HG02759 (cell line): Measurements from ENCODE around the gene SPACA7.

ENCODE experiments used
- ATAC-seq: cut with Tn5 transposase; IDR thresholded peaks from one replicate; pipeline ENCODE4 v1.9.1; 2021; ENCODE audit warnings: mild to moderate bottlenecking, moderate library complexity; ENCODE audit not compliant: unreplicated experiment

Gene SPACA7

GRCh38 chr13:112462408-112462807 lies 86.3 kb downstream of the SPACA7 start:
- no peak for ATAC-seq

- no peak for ATAC-seq
These were observed 88.6 kb downstream of the SPACA7 start for GRCh38 chr13:112464720-112465119.

GRCh38 chr13:112465251-112466131 lies 89.3 kb downstream of the SPACA7 start:
- no peak for ATAC-seq

- no peak for ATAC-seq
These were observed 90.2 kb downstream of the SPACA7 start for GRCh38 chr13:112466132-112467058.

GRCh38 chr13:112467236-112467635 lies 91.1 kb downstream of the SPACA7 start:
- no peak for ATAC-seq

GRCh38 chr13:112468069-112468468 lies 91.9 kb downstream of the SPACA7 start:
- no peak for ATAC-seq

- no peak for ATAC-seq
These were observed 93.1 kb downstream of the SPACA7 start for GRCh38 chr13:112469071-112469745.

DNA sequence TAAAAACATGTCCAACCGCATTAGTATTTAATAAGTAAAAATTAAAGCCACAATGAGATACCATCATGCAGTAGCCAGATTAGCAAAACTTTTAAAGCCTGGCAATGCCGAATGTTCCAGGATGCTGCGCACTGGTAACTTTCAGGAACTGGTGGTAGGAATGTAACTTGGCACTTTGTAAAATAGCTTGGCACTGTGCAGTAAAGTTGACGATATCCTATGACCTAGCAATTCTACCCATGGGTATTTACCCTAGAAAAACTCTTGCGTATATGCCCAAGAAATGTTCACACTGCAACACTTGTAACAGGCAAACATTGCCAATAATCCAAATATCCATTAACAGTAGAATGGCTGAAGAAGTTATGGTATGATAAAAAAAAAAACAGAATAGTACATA lies 97.7 kb downstream of the SPACA7 start:
- no peak for ATAC-seq

DNA sequence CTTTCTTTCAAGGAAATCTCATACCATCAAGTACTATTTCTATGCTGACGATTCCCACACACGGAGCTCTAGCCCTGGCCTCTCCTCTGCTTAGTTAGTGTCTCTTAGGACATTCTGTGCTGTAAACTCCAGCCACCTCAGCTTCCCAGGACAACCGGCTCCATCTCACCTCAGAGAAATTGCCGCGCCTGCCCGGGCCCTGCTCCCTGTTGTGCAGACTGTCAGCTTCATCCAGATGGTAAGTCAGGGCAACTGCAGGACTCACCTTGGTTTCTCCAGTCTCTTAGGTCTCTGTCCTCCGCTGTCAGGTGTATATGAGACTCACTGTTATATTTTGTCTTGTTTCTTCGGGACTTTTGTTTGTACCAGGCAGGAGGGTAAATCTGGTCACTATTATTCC lies 98.7 kb downstream of the SPACA7 start:
- ATAC-seq = no peak

- ATAC-seq = no peak
These were observed 99.7 kb downstream of the SPACA7 start for GRCh38 chr13:112475889-112476288.

DNA sequence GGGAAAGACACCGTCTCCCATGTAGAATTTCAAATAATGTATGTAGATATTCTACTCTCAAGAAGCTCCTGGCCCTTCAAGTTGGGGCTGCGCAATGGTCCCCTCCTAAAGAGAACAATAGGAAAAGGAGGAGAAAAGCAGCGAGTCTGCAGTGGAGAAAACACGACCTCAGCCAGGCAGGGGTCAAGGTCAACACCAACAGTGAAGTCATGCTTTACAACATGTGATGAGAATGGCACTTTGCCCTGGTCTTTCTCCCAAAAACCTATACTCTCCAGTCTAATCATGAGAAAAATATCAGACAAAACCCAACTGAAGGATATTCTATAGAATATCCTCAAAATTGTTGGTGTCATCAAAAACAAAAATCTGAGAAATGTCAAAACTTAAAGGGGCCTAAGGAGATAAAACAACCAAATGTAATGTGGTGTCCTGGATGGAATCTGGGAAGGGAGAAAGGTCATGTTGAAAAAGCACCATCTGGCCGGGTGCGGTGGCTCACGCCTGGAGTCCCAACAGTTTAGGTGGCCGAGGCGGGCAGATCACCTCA lies 101.0 kb downstream of the SPACA7 start:
- ATAC-seq = no peak

- ATAC-seq = no peak
These were observed 103.2 kb downstream of the SPACA7 start for GRCh38 chr13:112479389-112479788.

DNA sequence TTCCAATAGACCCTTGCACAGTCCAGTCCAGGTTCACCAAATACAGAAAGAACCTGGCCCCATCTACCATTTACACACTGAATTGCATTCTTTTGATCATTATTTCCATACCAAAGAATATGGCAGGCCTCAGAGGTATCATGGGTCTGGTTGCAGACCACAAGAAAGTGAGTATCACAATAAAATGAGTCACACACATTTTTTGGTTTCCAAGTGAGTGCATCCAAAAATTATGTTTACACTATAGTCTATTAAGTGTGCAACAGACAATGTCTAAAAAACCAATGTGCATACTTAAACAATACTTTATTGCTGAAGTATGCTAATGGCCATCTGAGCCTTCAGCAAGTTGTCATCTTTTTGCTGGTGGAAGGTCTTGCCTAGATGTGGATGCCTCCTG lies 105.3 kb downstream of the SPACA7 start:
- no peak for ATAC-seq

DNA sequence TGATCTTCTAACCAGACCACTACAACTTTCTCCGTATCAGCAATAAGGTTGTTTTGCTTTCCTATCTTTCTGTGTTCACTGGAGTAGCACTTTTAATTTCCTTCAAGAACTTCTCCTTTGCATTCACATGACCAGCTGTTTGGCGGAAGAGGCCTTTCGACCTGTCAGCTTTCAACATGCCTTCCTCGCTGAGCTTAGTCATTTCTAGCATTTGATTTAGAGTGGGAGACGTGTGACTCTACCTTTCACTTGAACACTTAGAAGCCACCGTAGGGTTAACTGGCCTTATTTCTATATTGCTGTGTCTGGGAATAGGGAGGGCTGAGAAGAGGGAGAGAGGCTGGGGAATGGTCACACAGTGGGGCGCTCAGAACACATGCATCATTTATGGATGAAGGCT lies 107.1 kb downstream of the SPACA7 start:
- no peak for ATAC-seq
